HG02840 (cell line): ENCODE data around the gene POM121.
"Not testable (repeated sequence)": the region's sequence is repeated elsewhere in the genome, so short reads cannot be mapped to it uniquely, and the experiment has no call there.

Source experiments
- ATAC-seq: cut with Tn5 transposase; IDR thresholded peaks from one replicate; pipeline ENCODE4 v1.9.1; 2021; ENCODE audit warnings: mild to moderate bottlenecking, moderate library complexity, moderate number of reproducible peaks; ENCODE audit not compliant: unreplicated experiment, low FRiP score

POM121 gene

GRCh38 chr7:72990146-72990913, 65.4 kb downstream of the POM121 start:
- not testable (repeated sequence) for ATAC-seq

GRCh38 chr7:72995484-72995883, 70.6 kb downstream of the POM121 start:
- ATAC-seq = not testable (repeated sequence)

DNA sequence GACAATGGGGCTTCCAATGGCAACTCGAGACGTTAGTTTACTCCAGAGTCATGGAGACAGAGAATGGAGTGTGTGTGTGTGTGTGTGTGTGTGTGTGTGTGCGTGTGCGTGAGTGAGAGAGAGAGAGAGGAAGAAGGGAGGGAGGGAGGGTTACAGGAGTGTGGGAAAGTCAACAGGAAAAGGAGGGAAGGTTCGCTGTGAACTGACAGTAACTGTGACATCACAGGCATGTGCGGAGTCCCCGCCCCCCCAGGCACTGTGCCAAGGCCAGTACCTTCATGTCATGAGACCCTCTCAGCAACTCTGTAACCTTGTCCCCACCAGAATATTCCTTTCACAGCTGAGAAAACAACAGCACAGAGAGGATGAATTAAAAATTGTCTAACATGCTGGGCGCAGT, 72.6 kb downstream of the POM121 start:
- not testable (repeated sequence) for ATAC-seq

- not testable (repeated sequence) for ATAC-seq
Measured at GRCh38 chr7:72997887-72998468, 73.1 kb downstream of the POM121 start.
